ENCODE data around the gene MSRB3. TPM values are rescaled to one million over a fixed set of nuclear protein-coding genes. Genes with fewer than 3 reads are reported as not detected.

Gene MSRB3
- polyA plus RNA-seq, 1 donor from 2014 or later, result 0.19 TPM

GRCh38 chr12:65232476-65233077, 45.9 kb upstream of the MSRB3 start:
- H3K27ac ChIP-seq (ENCODE audit: low read length), result no peak overlapping the region
- no peak overlapping the region for H2AFZ ChIP-seq (ENCODE audit: low read depth, low read length)
- H3K36me3 ChIP-seq (ENCODE audit: insufficient read depth, low read length), result no peaks in the 10 kb centered on the region
- no peak overlapping the region for H3K9ac ChIP-seq (ENCODE audit: low read length)
- H3K9me3 ChIP-seq (ENCODE audit: low read length), result peaks cover 11% of the 10 kb centered on the region
- H3K4me3 ChIP-seq (ENCODE audit: low read length), result no peak overlapping the region
- H4K20me1 ChIP-seq (ENCODE audit: insufficient read depth), result no peaks in the 10 kb centered on the region
- H3K27me3 ChIP-seq (ENCODE audit: insufficient read depth, low read depth, low read length), result no peaks in the 10 kb centered on the region
- no peak overlapping the region for H3K4me2 ChIP-seq (ENCODE audit: low read length)
- H3K9me2 ChIP-seq (ENCODE audit: insufficient read depth, low read length), result no peaks in the 10 kb centered on the region
- H3K79me2 ChIP-seq (replicated peaks; ENCODE audit: insufficient read depth, low read length), result peaks cover 4% of the 10 kb centered on the region
- TF ChIP-seq TAF1 (IDR thresholded peaks at IDR 0.05; ENCODE audit: low read depth), result no peak
- TF ChIP-seq CTCF (IDR thresholded peaks at IDR 0.05; ENCODE audit: poor library complexity, severe bottlenecking), result peak; percentile 28
- H3F3A ChIP-seq (ENCODE audit: insufficient read depth, low read length, poor library complexity, severe bottlenecking), result no peaks in the 10 kb centered on the region

GRCh38 chr12:65237153-65237552, 41.3 kb upstream of the MSRB3 start:
- Histone ChIP-seq H3K27me3 (ENCODE audit: insufficient read depth, low read depth, low read length) (no peaks in the 10 kb centered on the region), H3K9me2 (ENCODE audit: insufficient read depth, low read length) (no peaks in the 10 kb centered on the region), H3K4me3 (ENCODE audit: low read length) (no peak overlapping the region), H3K27ac (ENCODE audit: low read length) (no peak overlapping the region), H3K9ac (ENCODE audit: low read length) (no peak overlapping the region), H3K79me2 (replicated peaks; ENCODE audit: insufficient read depth, low read length) (peaks cover 4% of the 10 kb centered on the region), H3K36me3 (ENCODE audit: insufficient read depth, low read length) (no peaks in the 10 kb centered on the region), H3K4me2 (ENCODE audit: low read length) (no peak overlapping the region), H2AFZ (ENCODE audit: low read depth, low read length) (no peak overlapping the region), H3K9me3 (ENCODE audit: low read length) (no peaks in the 10 kb centered on the region), H3F3A (ENCODE audit: insufficient read depth, low read length, poor library complexity, severe bottlenecking) (no peaks in the 10 kb centered on the region), H4K20me1 (ENCODE audit: insufficient read depth) (no peaks in the 10 kb centered on the region)
- TF ChIP-seq POLR2AphosphoS5 (IDR thresholded peaks at IDR 0.05) (peak; percentile 53), MXI1 (conservative IDR thresholded peaks at IDR 0.05; ENCODE audit: poor library complexity, severe bottlenecking) (no peak), SMC3 (conservative IDR thresholded peaks at IDR 0.05; ENCODE audit: poor library complexity) (no peak), EZH2 (IDR thresholded peaks at IDR 0.05; ENCODE audit: borderline replicate concordance, insufficient read depth, low read length, poor library complexity, severe bottlenecking) (no peak), EP300 (conservative IDR thresholded peaks at IDR 0.05; ENCODE audit: poor library complexity, severe bottlenecking) (peak; percentile 64)

GRCh38 chr12:65238609-65239008, 39.9 kb upstream of the MSRB3 start:
- Histone ChIP-seq H3K4me2 (ENCODE audit: low read length) (no peak overlapping the region), H3K27ac (ENCODE audit: low read length) (no peak overlapping the region), H3K36me3 (ENCODE audit: insufficient read depth, low read length) (no peaks in the 10 kb centered on the region), H2AFZ (ENCODE audit: low read depth, low read length) (no peak overlapping the region), H3K9ac (ENCODE audit: low read length) (no peak overlapping the region), H3K9me3 (ENCODE audit: low read length) (no peaks in the 10 kb centered on the region), H3F3A (ENCODE audit: insufficient read depth, low read length, poor library complexity, severe bottlenecking) (no peaks in the 10 kb centered on the region), H3K9me2 (ENCODE audit: insufficient read depth, low read length) (no peaks in the 10 kb centered on the region), H4K20me1 (ENCODE audit: insufficient read depth) (no peaks in the 10 kb centered on the region), H3K27me3 (ENCODE audit: insufficient read depth, low read depth, low read length) (no peaks in the 10 kb centered on the region), H3K79me2 (replicated peaks; ENCODE audit: insufficient read depth, low read length) (no peaks in the 10 kb centered on the region), H3K4me3 (ENCODE audit: low read length) (no peak overlapping the region)
- no peak for TF ChIP-seq TAF1 (IDR thresholded peaks at IDR 0.05; ENCODE audit: low read depth)
- TF ChIP-seq SMC3 (conservative IDR thresholded peaks at IDR 0.05; ENCODE audit: poor library complexity), result no peak
